Fibroblast of villous mesenchyme (primary cell): ENCODE data around the gene TPH2. TPM values are rescaled to one million over a fixed set of nuclear protein-coding genes. Genes with fewer than 3 reads are reported as not detected.

Source experiments
- DNase-seq: peaks from one replicate; pipeline ENCODE4 v3.0.0-alpha.2; 2010; ENCODE audit warnings: low read depth
- H3K4me3 ChIP-seq: 2 replicates; pipeline ENCODE4 v1.5.1; 2011; ENCODE audit warnings: low read depth, mild to moderate bottlenecking, low read length
- total RNA-seq: library from RNA; depleted of rRNA; stranded (reverse); fragments of >200 nt; gene quantifications from 2 replicates; pipeline ENCODE4 v1.2.3, GENCODE V29; 2012
- TF ChIP-seq, protein P1 (sequence below): IDR thresholded peaks from 2 replicates; pipeline ENCODE4 v1.5.1; 2012; ENCODE audit warnings: low read depth, mild to moderate bottlenecking, low read length; ENCODE audit not compliant: insufficient read depth

TPH2 gene
- total RNA-seq, 1 donor = not detected

GRCh38 chr12:72075891-72076557 is 137.4 kb downstream of the TPH2 start:
- no peak for DNase-seq
- H3K4me3 ChIP-seq = no peak overlapping the region
- TF ChIP-seq, protein P1, sequence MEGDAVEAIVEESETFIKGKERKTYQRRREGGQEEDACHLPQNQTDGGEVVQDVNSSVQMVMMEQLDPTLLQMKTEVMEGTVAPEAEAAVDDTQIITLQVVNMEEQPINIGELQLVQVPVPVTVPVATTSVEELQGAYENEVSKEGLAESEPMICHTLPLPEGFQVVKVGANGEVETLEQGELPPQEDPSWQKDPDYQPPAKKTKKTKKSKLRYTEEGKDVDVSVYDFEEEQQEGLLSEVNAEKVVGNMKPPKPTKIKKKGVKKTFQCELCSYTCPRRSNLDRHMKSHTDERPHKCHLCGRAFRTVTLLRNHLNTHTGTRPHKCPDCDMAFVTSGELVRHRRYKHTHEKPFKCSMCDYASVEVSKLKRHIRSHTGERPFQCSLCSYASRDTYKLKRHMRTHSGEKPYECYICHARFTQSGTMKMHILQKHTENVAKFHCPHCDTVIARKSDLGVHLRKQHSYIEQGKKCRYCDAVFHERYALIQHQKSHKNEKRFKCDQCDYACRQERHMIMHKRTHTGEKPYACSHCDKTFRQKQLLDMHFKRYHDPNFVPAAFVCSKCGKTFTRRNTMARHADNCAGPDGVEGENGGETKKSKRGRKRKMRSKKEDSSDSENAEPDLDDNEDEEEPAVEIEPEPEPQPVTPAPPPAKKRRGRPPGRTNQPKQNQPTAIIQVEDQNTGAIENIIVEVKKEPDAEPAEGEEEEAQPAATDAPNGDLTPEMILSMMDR = no peak

DNA sequence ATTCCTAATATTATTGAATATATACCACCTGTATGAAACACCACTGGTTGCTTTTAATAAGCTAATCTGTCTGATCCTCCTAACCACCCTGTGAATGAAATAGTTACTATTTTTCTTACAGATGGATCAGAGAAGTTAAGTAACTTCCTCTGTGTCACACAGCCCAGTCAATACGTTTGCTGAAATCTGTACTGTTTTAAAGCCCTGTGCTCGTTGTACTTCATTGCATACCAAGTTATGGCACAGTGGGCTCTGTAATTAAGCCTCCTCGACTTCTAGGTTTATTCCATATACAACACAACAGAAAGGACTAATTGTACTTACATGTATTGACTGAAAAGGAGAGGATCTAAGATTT is 137.9 kb downstream of the TPH2 start:
- TF ChIP-seq, protein P1 = no peak
- no peak overlapping the region for H3K4me3 ChIP-seq
- DNase-seq = no peak

GRCh38 chr12:72077111-72077820 is 138.6 kb downstream of the TPH2 start:
- no peak overlapping the region for H3K4me3 ChIP-seq
- TF ChIP-seq, protein P1 = no peak
- DNase-seq = no peak

- H3K4me3 ChIP-seq = no peak overlapping the region
- DNase-seq = no peak
- TF ChIP-seq, protein P1 = no peak
These were observed 143.1 kb downstream of the TPH2 start for GRCh38 chr12:72081777-72082176.

Other genes starting within 250 kb of the TPH2 start
- 9.3 and 12.5 TPM in 2 replicates for gene RAB21, start 184.0 kb upstream of the TPH2 start, total RNA-seq
- 16.4 and 18.0 TPM in 2 replicates for gene TBC1D15, start 99.1 kb upstream of the TPH2 start, total RNA-seq